Cardiac septum (tissue), 1 donor: ENCODE results near the gene ARHGAP26. TPM values are rescaled to one million over a fixed set of nuclear protein-coding genes. Genes with fewer than 3 reads are reported as not detected.

Source experiments
- DNase-seq: peaks from one replicate; pipeline ENCODE4 v3.0.0-alpha.2; 2020; ENCODE audit warnings: low spot score
- intact Hi-C: fragments of 100-400 bp; cut with DNase I; formaldehyde crosslinking; loops from one replicate; pipeline ENCODE4 v1.14.0; 2022
- total RNA-seq: library from RNA; stranded (reverse); fragmentation: NEBNext Ultra II Directional; extraction: Animal tissue kit (Norgen Biotek cat#: 25700); gene quantifications from one replicate; pipeline ENCODE4 v1.2.1, GENCODE V29; 2021
- donor health status: DM: no; HTN: no; CAD: no.

Gene ARHGAP26
- total RNA-seq, 1 donor from 2014 or later = 32.0 TPM

GRCh38 chr5:143142596-143143435 lies 372.6 kb downstream of the ARHGAP26 start:
- DNase-seq = peak; percentile 78
- intact Hi-C loops = no loop called here

GRCh38 chr5:143143973-143144372 lies 373.8 kb downstream of the ARHGAP26 start:
- DNase-seq = no peak
- intact Hi-C loops = no loop called here

GRCh38 chr5:143145243-143146160 lies 375.3 kb downstream of the ARHGAP26 start:
- intact Hi-C loops = no loop called here

GRCh38 chr5:143146161-143146560 lies 376.0 kb downstream of the ARHGAP26 start:
- no peak for DNase-seq
- intact Hi-C loops = no loop called here

More at GRCh38 chr5:143145243-143146160, 375.3 kb downstream of the ARHGAP26 start:
- no peak for DNase-seq

- intact Hi-C loops = no loop called here
- no peak for DNase-seq
These were observed 377.2 kb downstream of the ARHGAP26 start for GRCh38 chr5:143147383-143147782.

GRCh38 chr5:143147902-143148301 lies 377.7 kb downstream of the ARHGAP26 start:
- DNase-seq = no peak
- intact Hi-C loops = no loop called here

GRCh38 chr5:143148771-143149170 lies 378.6 kb downstream of the ARHGAP26 start:
- intact Hi-C loops = no loop called here
- DNase-seq = no peak

- intact Hi-C loops = no loop called here
- no peak for DNase-seq
These were observed 379.6 kb downstream of the ARHGAP26 start for GRCh38 chr5:143149759-143150158.

GRCh38 chr5:143151056-143151700 lies 381.0 kb downstream of the ARHGAP26 start:
- intact Hi-C loops = no loop called here
- no peak for DNase-seq

GRCh38 chr5:143152445-143152844 lies 382.3 kb downstream of the ARHGAP26 start:
- intact Hi-C loops = no loop called here
- DNase-seq = no peak

- DNase-seq = no peak
These were observed 383.3 kb downstream of the ARHGAP26 start for GRCh38 chr5:143153332-143154119.

GRCh38 chr5:143154510-143155370 lies 384.6 kb downstream of the ARHGAP26 start:
- no peak for DNase-seq

More at GRCh38 chr5:143153332-143154119, 383.3 kb downstream of the ARHGAP26 start:
- intact Hi-C loops = no loop called here

GRCh38 chr5:143155455-143155854 lies 385.3 kb downstream of the ARHGAP26 start:
- intact Hi-C loops = no loop called here
- no peak for DNase-seq

More at GRCh38 chr5:143154510-143155370, 384.6 kb downstream of the ARHGAP26 start:
- intact Hi-C loops = no loop called here

GRCh38 chr5:143156086-143156485 lies 385.9 kb downstream of the ARHGAP26 start:
- no peak for DNase-seq
- intact Hi-C loops = no loop called here

GRCh38 chr5:143156572-143156971 lies 386.4 kb downstream of the ARHGAP26 start:
- intact Hi-C loops = no loop called here
- DNase-seq = no peak

- intact Hi-C loops = no loop called here
- DNase-seq = no peak
These were observed 388.9 kb downstream of the ARHGAP26 start for GRCh38 chr5:143159031-143159430.

GRCh38 chr5:143161885-143162540 lies 391.8 kb downstream of the ARHGAP26 start:
- intact Hi-C loops = no loop called here
- DNase-seq = no peak

- intact Hi-C loops = no loop called here
- no peak for DNase-seq
These were observed 392.6 kb downstream of the ARHGAP26 start for GRCh38 chr5:143162810-143163209.
